Caco-2 (cell line): Measurements from ENCODE around the gene DAB1. TPM values are rescaled to one million over a fixed set of nuclear protein-coding genes. Genes with fewer than 3 reads are reported as not detected.

Experiments
- BruUV-seq: library from RNA; stranded (reverse); fragments of 400-500 nt; replicated peaks from 2 replicates; lab custom pipeline; 2021; lab: Mats Ljungman, UMichigan
- CTCF ChIA-PET: fragments of 300-600 bp; sonication (Branson Sonifier 250); formaldehyde crosslinking; loops from one replicate; lab custom pipeline; 2022; ENCODE audit warnings: antibody characterized with exemption; lab: Charles Lee
- POLR2A ChIA-PET: fragments of 300-600 bp; sonication (Branson Sonifier 250); formaldehyde crosslinking; loops from one replicate; lab custom pipeline; 2022; ENCODE audit warnings: antibody characterized with exemption; lab: Charles Lee
- DNase-seq, 2 experiments: peaks; one replicate each; pipeline versions ENCODE4 v3.0.0 to v3.0.0-alpha.2; 2020 to 2022
- H3K27me3 ChIP-seq: replicated peaks from 2 replicates; pipeline ENCODE4 v1.6.0; 2011; ENCODE audit warnings: low read length; ENCODE audit not compliant: control insufficient read depth, insufficient read depth
- H3K36me3 ChIP-seq: 2 replicates; pipeline ENCODE4 v1.5.1; 2011; ENCODE audit warnings: low read length; ENCODE audit not compliant: control insufficient read depth, insufficient read depth
- H3K4me1 ChIP-seq: fragments of 250-450 bp; sonication (Bioruptor Pico); 2 replicates; pipeline ENCODE4 v1.5.1; 2020; ENCODE audit warnings: mild to moderate bottlenecking
- H3K4me3 ChIP-seq: 2 replicates; pipeline ENCODE4 v1.5.1; 2011; ENCODE audit warnings: low read depth, mild to moderate bottlenecking, control low read depth, low read length
- H3K9me3 ChIP-seq: fragments of 250-450 bp; sonication (Bioruptor Pico); 2 replicates; pipeline ENCODE4 v1.5.1; 2020; ENCODE audit warnings: mild to moderate bottlenecking, moderate library complexity
- H3K27ac Mint-ChIP-seq: one replicate; pipeline ENCODE4 v1.8.0; 2022; ENCODE audit warnings: mixed read lengths; ENCODE audit not compliant: unreplicated experiment
- H3K27me3 Mint-ChIP-seq: one replicate; pipeline ENCODE4 v1.8.0; 2022; ENCODE audit warnings: mixed read lengths; ENCODE audit not compliant: insufficient read depth, unreplicated experiment
- H3K36me3 Mint-ChIP-seq: one replicate; pipeline ENCODE4 v1.8.0; 2022; ENCODE audit warnings: mild to moderate bottlenecking, mixed read lengths; ENCODE audit not compliant: insufficient read depth, unreplicated experiment
- H3K4me1 Mint-ChIP-seq: one replicate; pipeline ENCODE4 v1.8.0; 2022; ENCODE audit warnings: low read depth, mixed read lengths; ENCODE audit not compliant: unreplicated experiment
- H3K4me3 Mint-ChIP-seq: one replicate; pipeline ENCODE4 v1.8.0; 2022; ENCODE audit warnings: mild to moderate bottlenecking, moderate library complexity, mixed read lengths; ENCODE audit not compliant: unreplicated experiment
- H3K9me3 Mint-ChIP-seq: one replicate; pipeline ENCODE4 v1.8.0; 2022; ENCODE audit warnings: mixed read lengths; ENCODE audit not compliant: unreplicated experiment
- CTCF ChIP-seq, 2 experiments: fragments of 200-600 bp in 1 of 2; IDR thresholded peaks; 1 replicate in 1 of 2; 2 replicates in 1 of 2; pipeline versions ENCODE4 v1.5.1 to v1.8.0; 2011 to 2022; ENCODE audit warnings: antibody characterized with exemption in 1 of 2, control low read depth in 1 of 2, inconsistent platforms in 1 of 2, low read depth in 1 of 2, low read length in 1 of 2, mild to moderate bottlenecking in 1 of 2, moderate library complexity in 1 of 2; ENCODE audit not compliant: insufficient read depth in 1 of 2, severe bottlenecking in 1 of 2, unreplicated experiment in 1 of 2
- intact Hi-C: fragments of 100-400 bp; cut with micrococcal nuclease; formaldehyde crosslinking; loops from one replicate; pipeline ENCODE4 v1.10.0; 2022; ENCODE audit not compliant: unreplicated experiment
- total RNA-seq: library from RNA; stranded (reverse); gene quantifications from 2 replicates; pipeline ENCODE4 v1.2.3, GENCODE V29; 2022

The DAB1 gene
- total RNA-seq, 1 experiment from 2014 or later, result 0.32 TPM

- no peak for DNase-seq
- Mint-ChIP-seq H3K36me3 (no peaks in the 10 kb centered on the region), H3K27ac (no peak overlapping the region), H3K27me3 (no peaks in the 10 kb centered on the region), H3K9me3 (no peaks in the 10 kb centered on the region), H3K4me3 (no peak overlapping the region), H3K4me1 (no peaks in the 10 kb centered on the region)
- no peak for TF ChIP-seq CTCF (IDR thresholded peaks at IDR 0.05; ENCODE audit: insufficient read depth in 1 of 2, low read depth in 1 of 2, low read length in 1 of 2, severe bottlenecking in 1 of 2, unreplicated experiment in 1 of 2)
- no peak overlapping the region for H3K4me3 ChIP-seq
- no peaks in the 10 kb centered on the region for H3K27me3 ChIP-seq
- intact Hi-C loops, result no loop called here
- BruUV-seq, result no TSS peak
- ChIA-PET POLR2A (no interaction called here), CTCF (no interaction called here)
- no peaks in the 10 kb centered on the region for H3K36me3 ChIP-seq
- H3K4me1 ChIP-seq, result no peaks in the 10 kb centered on the region
- H3K9me3 ChIP-seq, result no peaks in the 10 kb centered on the region
Measured at GRCh38 chr1:57319791-57320190, 104.1 kb downstream of the DAB1 start.

GRCh38 chr1:57319165-57319564 lies 104.7 kb downstream of the DAB1 start:
- no peaks in the 10 kb centered on the region for H3K4me1 ChIP-seq
- H3K27me3 ChIP-seq, result no peaks in the 10 kb centered on the region
- H3K36me3 Mint-ChIP-seq, result no peaks in the 10 kb centered on the region
- intact Hi-C loops, result no loop called here
- no peaks in the 10 kb centered on the region for H3K9me3 ChIP-seq
- H3K4me3 ChIP-seq, result no peak overlapping the region
- no peaks in the 10 kb centered on the region for H3K36me3 ChIP-seq
- CTCF ChIA-PET, result no interaction called here
- POLR2A ChIA-PET, result no interaction called here
- no peak for DNase-seq
- no peaks in the 10 kb centered on the region for H3K4me1 Mint-ChIP-seq
- no peak overlapping the region for H3K4me3 Mint-ChIP-seq
- no peaks in the 10 kb centered on the region for H3K27me3 Mint-ChIP-seq
- no peaks in the 10 kb centered on the region for H3K9me3 Mint-ChIP-seq
- TF ChIP-seq CTCF (IDR thresholded peaks at IDR 0.05; ENCODE audit: insufficient read depth in 1 of 2, low read depth in 1 of 2, low read length in 1 of 2, severe bottlenecking in 1 of 2, unreplicated experiment in 1 of 2), result no peak
- BruUV-seq, result no TSS peak
- H3K27ac Mint-ChIP-seq, result no peak overlapping the region

GRCh38 chr1:57316861-57317260 lies 107.0 kb downstream of the DAB1 start:
- H3K4me3 Mint-ChIP-seq, result no peak overlapping the region
- no peak for TF ChIP-seq CTCF (IDR thresholded peaks at IDR 0.05; ENCODE audit: insufficient read depth in 1 of 2, low read depth in 1 of 2, low read length in 1 of 2, severe bottlenecking in 1 of 2, unreplicated experiment in 1 of 2)
- BruUV-seq, result no TSS peak
- no peaks in the 10 kb centered on the region for H3K27me3 Mint-ChIP-seq
- no peak overlapping the region for H3K4me3 ChIP-seq
- peaks cover under 1% of the 10 kb centered on the region; the same call in 1 of the 2 replicates for H3K4me1 ChIP-seq
- H3K9me3 ChIP-seq, result no peaks in the 10 kb centered on the region
- POLR2A ChIA-PET, result no interaction called here
- H3K36me3 ChIP-seq, result no peaks in the 10 kb centered on the region
- H3K9me3 Mint-ChIP-seq, result no peaks in the 10 kb centered on the region
- CTCF ChIA-PET, result no interaction called here
- H3K36me3 Mint-ChIP-seq, result no peaks in the 10 kb centered on the region
- DNase-seq, result no peak
- H3K27ac Mint-ChIP-seq, result no peak overlapping the region
- no peaks in the 10 kb centered on the region for H3K27me3 ChIP-seq
- intact Hi-C loops, result no loop called here
- no peaks in the 10 kb centered on the region for H3K4me1 Mint-ChIP-seq
